Esophagus squamous epithelium (tissue), 5 donors: ENCODE data around the gene ETFDH. TPM values are rescaled to one million over a fixed set of nuclear protein-coding genes. Genes with fewer than 3 reads are reported as not detected.

ENCODE experiments used
- DNase-seq: peaks from one replicate; lab custom pipeline; 2025; lab: John Stamatoyannopoulos, UW
- H3K27ac ChIP-seq, 4 donors: fragments of 200-600 bp; sonication (generic); one replicate each; pipeline ENCODE4 v1.5.1; 2016 to 2019; ENCODE audit warnings: mild to moderate bottlenecking in 1 of 4
- H3K27me3 ChIP-seq, 4 donors: fragments of 200-600 bp; sonication (generic); 1 replicate in 3 of 4; 2 replicates in 1 of 4; pipeline versions ENCODE4 v1.5.1 to v1.6.0; 2017 to 2021; ENCODE audit warnings: antibody characterized with exemption in 1 of 4
- H3K36me3 ChIP-seq, 3 donors: fragments of 200-600 bp; sonication (generic); one replicate each; pipeline ENCODE4 v1.5.1; 2016 to 2019
- H3K4me1 ChIP-seq, 3 donors: fragments of 200-600 bp; sonication (generic); one replicate each; pipeline ENCODE4 v1.5.1; 2017 to 2019
- H3K4me3 ChIP-seq, 4 donors: fragments of 200-600 bp; sonication (generic); 1 replicate in 3 of 4; 2 replicates in 1 of 4; pipeline ENCODE4 v1.5.1; 2016 to 2019; ENCODE audit warnings: mild to moderate bottlenecking in 2 of 4, moderate library complexity in 1 of 4
- H3K9me3 ChIP-seq, 3 donors: fragments of 200-600 bp; sonication (generic); one replicate each; pipeline ENCODE4 v1.5.1; 2016 to 2019
- POLR2A ChIP-seq, 4 donors: fragments of 450-650 bp; IDR thresholded peaks; one replicate each; pipeline ENCODE4 v1.6.1; 2017; ENCODE audit warnings: antibody characterized with exemption in 4 of 4, mild to moderate bottlenecking in 4 of 4, moderate library complexity in 3 of 4
- WGBS, 2 donors: methylation state at CpG; one replicate each; pipeline ENCODE4 v1.1.5; 2018; 5-methylcytosine and 5-hydroxymethylcytosine counted together
- intact Hi-C: fragments of 100-400 bp; cut with DNase I; formaldehyde crosslinking; loops from one replicate; pipeline ENCODE4 v1.15.0; 2022
- total RNA-seq, 4 donors: library from RNA; depleted of rRNA; stranded (reverse); fragments of >200 nt; gene quantifications; one replicate each; pipeline ENCODE4 v1.1.0, GENCODE V29; 2016
- TF ChIP-seq, protein P1 (sequence below), 6 experiments: fragments of 450-650 bp in 4 of 6; fragments of 200-600 bp in 2 of 6; sonication (generic) in 2 of 6; IDR thresholded peaks; one replicate each; pipeline ENCODE4 v1.5.1; 2016 to 2019; ENCODE audit warnings: antibody characterized with exemption in 6 of 6, mild to moderate bottlenecking in 4 of 6, moderate library complexity in 4 of 6
- donor health status: DM: yes; HTN: yes; CAD: no.

The ETFDH gene
- total RNA-seq, 4 donors from 2014 or later = 22.0 to 66.8 (median 31.2) TPM

DNA sequence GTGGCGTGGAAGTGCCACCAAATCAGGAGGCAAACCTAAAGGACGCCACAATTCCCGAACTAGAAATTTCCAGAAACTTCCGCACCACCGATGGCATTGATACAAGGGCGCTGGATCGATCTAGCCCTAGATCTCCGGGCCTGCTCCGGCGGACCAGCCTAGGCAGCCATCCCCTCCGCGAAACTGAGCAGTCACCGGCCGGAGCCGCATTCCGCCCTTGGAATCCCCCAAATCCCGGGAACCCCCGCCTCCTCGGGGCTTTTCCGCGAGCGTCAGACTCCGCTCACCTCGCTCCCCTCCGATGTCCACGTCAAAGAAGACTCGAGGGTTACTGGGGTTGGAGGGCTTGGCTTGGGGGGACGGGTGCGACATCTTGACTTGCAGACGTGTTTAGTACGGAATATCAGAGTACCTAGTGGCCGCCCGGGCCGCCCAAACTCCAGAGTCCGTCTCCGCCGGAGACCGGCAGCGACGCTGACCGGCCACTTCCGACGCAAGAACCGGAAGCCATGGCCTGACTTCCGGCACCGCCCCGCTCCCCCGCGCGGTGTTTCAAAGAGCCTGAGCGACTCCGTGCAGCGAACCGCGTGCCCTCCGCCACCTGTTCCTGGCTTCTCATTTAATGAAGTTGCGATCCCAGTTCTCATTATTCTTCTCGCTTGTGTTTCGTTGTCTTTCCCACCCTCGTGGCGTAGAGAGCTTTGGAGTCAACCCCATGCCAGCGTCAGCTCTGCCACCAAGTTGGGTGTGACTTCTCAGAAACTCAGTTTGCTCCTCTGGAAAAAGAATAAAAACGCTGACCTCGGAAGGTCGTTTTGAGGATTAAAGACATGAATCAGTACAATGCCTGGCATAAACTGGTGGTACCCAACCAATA, 51.1 kb downstream of the ETFDH start, which contains the start of gene PPID:
Gene PPID, minus strand, starts transcription at position 480 of the 877 bp plus-strand sequence. Its CDS starts 108 bp downstream, at position 372.
- no peak for DNase-seq
- 0 to 1% methylated on average over 39 to 47 of the region's 65 CpGs for WGBS, 2 donors
- Histone ChIP-seq H3K4me1 (peaks cover 6 to 20% (median 7%) of the 10 kb centered on the region in 3 donors), H3K27me3 (peaks cover 0 to 3% (median 0%) of the 10 kb centered on the region in 4 donors), H3K27ac (peak within 1 kb of the TSS; percentile 85 to 93 (median 90)), H3K36me3 (peaks cover 0 to 32% (median 0%) of the 10 kb centered on the region in 3 donors), H3K9me3 (no peaks in the 10 kb centered on the region), H3K4me3 (peak within 1 kb of the TSS; percentile 74 to 89 (median 81))
- TF ChIP-seq POLR2A (IDR thresholded peaks at IDR 0.05) = peak in 2 of 4 donors; percentile 45 to 68
- TF ChIP-seq, protein P1, sequence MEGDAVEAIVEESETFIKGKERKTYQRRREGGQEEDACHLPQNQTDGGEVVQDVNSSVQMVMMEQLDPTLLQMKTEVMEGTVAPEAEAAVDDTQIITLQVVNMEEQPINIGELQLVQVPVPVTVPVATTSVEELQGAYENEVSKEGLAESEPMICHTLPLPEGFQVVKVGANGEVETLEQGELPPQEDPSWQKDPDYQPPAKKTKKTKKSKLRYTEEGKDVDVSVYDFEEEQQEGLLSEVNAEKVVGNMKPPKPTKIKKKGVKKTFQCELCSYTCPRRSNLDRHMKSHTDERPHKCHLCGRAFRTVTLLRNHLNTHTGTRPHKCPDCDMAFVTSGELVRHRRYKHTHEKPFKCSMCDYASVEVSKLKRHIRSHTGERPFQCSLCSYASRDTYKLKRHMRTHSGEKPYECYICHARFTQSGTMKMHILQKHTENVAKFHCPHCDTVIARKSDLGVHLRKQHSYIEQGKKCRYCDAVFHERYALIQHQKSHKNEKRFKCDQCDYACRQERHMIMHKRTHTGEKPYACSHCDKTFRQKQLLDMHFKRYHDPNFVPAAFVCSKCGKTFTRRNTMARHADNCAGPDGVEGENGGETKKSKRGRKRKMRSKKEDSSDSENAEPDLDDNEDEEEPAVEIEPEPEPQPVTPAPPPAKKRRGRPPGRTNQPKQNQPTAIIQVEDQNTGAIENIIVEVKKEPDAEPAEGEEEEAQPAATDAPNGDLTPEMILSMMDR (IDR thresholded peaks at IDR 0.05) = peak in 2 of 6 experiments; percentile 5 to 7
- intact Hi-C loops = no loop called here

GRCh38 chr4:158724637-158725036, 52.5 kb downstream of the ETFDH start:
- peaks cover 0 to 17% (median 0%) of the 10 kb centered on the region in 3 donors for H3K36me3 ChIP-seq
- no peak overlapping the region for H3K27ac ChIP-seq
- H3K4me1 ChIP-seq = peaks cover 6 to 20% (median 7%) of the 10 kb centered on the region in 3 donors
- H3K9me3 ChIP-seq = no peaks in the 10 kb centered on the region
- no peak for DNase-seq
- WGBS, 2 donors = 72 to 75% methylated on average over 4 of the region's 4 CpGs
- H3K4me3 ChIP-seq = no peak overlapping the region
- no peak for TF ChIP-seq POLR2A (IDR thresholded peaks at IDR 0.05)
- TF ChIP-seq, protein P1 (IDR thresholded peaks at IDR 0.05) = no peak
- H3K27me3 ChIP-seq = peaks cover 0 to 14% (median 0%) of the 10 kb centered on the region in 4 donors
- intact Hi-C loops = no loop called here

GRCh38 chr4:158726633-158727032, 54.5 kb downstream of the ETFDH start:
- Histone ChIP-seq H3K27me3 (peaks cover 0 to 14% (median 0%) of the 10 kb centered on the region in 4 donors), H3K27ac (no peak overlapping the region), H3K4me1 (peaks cover 6 to 17% (median 7%) of the 10 kb centered on the region in 3 donors), H3K36me3 (no peaks in the 10 kb centered on the region), H3K9me3 (no peaks in the 10 kb centered on the region), H3K4me3 (no peak overlapping the region)
- intact Hi-C loops = no loop called here
- no peak for DNase-seq
- TF ChIP-seq, protein P1 (IDR thresholded peaks at IDR 0.05) = no peak
- no peak for TF ChIP-seq POLR2A (IDR thresholded peaks at IDR 0.05)
- 74 to 80% methylated on average over 6 of the region's 6 CpGs for WGBS, 2 donors

GRCh38 chr4:158728236-158728635, 56.1 kb downstream of the ETFDH start:
- intact Hi-C loops = no loop called here
- Histone ChIP-seq H3K36me3 (no peaks in the 10 kb centered on the region), H3K27ac (no peak overlapping the region), H3K9me3 (no peaks in the 10 kb centered on the region), H3K4me3 (no peak overlapping the region), H3K27me3 (peaks cover 0 to 14% (median 0%) of the 10 kb centered on the region in 4 donors), H3K4me1 (peaks cover 0 to 6% (median 0%) of the 10 kb centered on the region in 3 donors)
- WGBS, 2 donors = 54 to 56% methylated on average over 1 of the region's 1 CpG
- no peak for TF ChIP-seq POLR2A (IDR thresholded peaks at IDR 0.05)
- TF ChIP-seq, protein P1 (IDR thresholded peaks at IDR 0.05) = no peak
- DNase-seq = no peak
